Measurements from ENCODE around the gene NOS2. TPM values are rescaled to one million over a fixed set of nuclear protein-coding genes. Genes with fewer than 3 reads are reported as not detected.

The NOS2 gene
- polyA plus RNA-seq, 1 donor from 2014 or later = 0.53 TPM

GRCh38 chr17:27768858-27769410 is 31.4 kb downstream of the NOS2 start:
- H3K27me3 ChIP-seq (ENCODE audit: insufficient read depth, low read depth, low read length) = no peaks in the 10 kb centered on the region
- no peak overlapping the region for H3K27ac ChIP-seq (ENCODE audit: low read length)
- no peak for TF ChIP-seq POLR2AphosphoS5 (IDR thresholded peaks at IDR 0.05)
- no peak for TF ChIP-seq EP300 (conservative IDR thresholded peaks at IDR 0.05; ENCODE audit: poor library complexity, severe bottlenecking)
- TF ChIP-seq MXI1 (conservative IDR thresholded peaks at IDR 0.05; ENCODE audit: poor library complexity, severe bottlenecking) = no peak
- TF ChIP-seq, protein P1, sequence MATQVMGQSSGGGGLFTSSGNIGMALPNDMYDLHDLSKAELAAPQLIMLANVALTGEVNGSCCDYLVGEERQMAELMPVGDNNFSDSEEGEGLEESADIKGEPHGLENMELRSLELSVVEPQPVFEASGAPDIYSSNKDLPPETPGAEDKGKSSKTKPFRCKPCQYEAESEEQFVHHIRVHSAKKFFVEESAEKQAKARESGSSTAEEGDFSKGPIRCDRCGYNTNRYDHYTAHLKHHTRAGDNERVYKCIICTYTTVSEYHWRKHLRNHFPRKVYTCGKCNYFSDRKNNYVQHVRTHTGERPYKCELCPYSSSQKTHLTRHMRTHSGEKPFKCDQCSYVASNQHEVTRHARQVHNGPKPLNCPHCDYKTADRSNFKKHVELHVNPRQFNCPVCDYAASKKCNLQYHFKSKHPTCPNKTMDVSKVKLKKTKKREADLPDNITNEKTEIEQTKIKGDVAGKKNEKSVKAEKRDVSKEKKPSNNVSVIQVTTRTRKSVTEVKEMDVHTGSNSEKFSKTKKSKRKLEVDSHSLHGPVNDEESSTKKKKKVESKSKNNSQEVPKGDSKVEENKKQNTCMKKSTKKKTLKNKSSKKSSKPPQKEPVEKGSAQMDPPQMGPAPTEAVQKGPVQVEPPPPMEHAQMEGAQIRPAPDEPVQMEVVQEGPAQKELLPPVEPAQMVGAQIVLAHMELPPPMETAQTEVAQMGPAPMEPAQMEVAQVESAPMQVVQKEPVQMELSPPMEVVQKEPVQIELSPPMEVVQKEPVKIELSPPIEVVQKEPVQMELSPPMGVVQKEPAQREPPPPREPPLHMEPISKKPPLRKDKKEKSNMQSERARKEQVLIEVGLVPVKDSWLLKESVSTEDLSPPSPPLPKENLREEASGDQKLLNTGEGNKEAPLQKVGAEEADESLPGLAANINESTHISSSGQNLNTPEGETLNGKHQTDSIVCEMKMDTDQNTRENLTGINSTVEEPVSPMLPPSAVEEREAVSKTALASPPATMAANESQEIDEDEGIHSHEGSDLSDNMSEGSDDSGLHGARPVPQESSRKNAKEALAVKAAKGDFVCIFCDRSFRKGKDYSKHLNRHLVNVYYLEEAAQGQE (IDR thresholded peaks at IDR 0.05; ENCODE audit: borderline replicate concordance) = no peak
- TF ChIP-seq EZH2 (IDR thresholded peaks at IDR 0.05; ENCODE audit: borderline replicate concordance, insufficient read depth, low read length, poor library complexity, severe bottlenecking) = no peak
- TF ChIP-seq RAD21 (conservative IDR thresholded peaks at IDR 0.05) = no peak
- TF ChIP-seq TAF1 (IDR thresholded peaks at IDR 0.05; ENCODE audit: low read depth) = no peak
- no peak for TF ChIP-seq CTCF (IDR thresholded peaks at IDR 0.05; ENCODE audit: poor library complexity, severe bottlenecking)
- TF ChIP-seq SMC3 (conservative IDR thresholded peaks at IDR 0.05; ENCODE audit: poor library complexity) = no peak
- no peaks in the 10 kb centered on the region for H4K20me1 ChIP-seq (ENCODE audit: insufficient read depth)
- no peak overlapping the region for H3K4me2 ChIP-seq (ENCODE audit: low read length)
- no peaks in the 10 kb centered on the region for H3F3A ChIP-seq (ENCODE audit: insufficient read depth, low read length, poor library complexity, severe bottlenecking)
- no peak overlapping the region for H2AFZ ChIP-seq (ENCODE audit: low read depth, low read length)
- no peaks in the 10 kb centered on the region for H3K9me2 ChIP-seq (ENCODE audit: insufficient read depth, low read length)
- no peaks in the 10 kb centered on the region for H3K36me3 ChIP-seq (ENCODE audit: insufficient read depth, low read length)
- no peaks in the 10 kb centered on the region for H3K79me2 ChIP-seq (replicated peaks; ENCODE audit: insufficient read depth, low read length)
- H3K9me3 ChIP-seq (ENCODE audit: low read length) = no peaks in the 10 kb centered on the region
- no peak overlapping the region for H3K4me3 ChIP-seq (ENCODE audit: low read length)
- no peak overlapping the region for H3K9ac ChIP-seq (ENCODE audit: low read length)

DNA sequence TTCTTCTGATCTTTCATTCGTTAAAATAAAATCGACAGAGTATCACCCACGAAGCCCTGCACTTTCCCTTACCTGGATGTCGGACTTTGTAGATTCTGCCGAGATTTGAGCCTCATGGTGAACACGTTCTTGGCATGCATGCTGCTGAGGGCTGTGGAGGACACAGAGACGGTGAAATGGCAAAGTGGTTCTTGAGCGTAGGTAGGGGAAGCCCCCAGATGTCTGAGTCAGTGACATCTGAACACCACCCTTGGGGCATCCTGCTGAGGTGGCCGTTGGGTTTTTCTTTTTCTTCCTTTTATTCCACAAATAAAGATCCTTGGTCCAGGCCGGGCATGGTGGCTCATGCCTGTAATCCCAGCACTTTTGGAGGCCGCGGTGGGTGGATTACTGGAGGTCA is 33.9 kb downstream of the NOS2 start:
- H3K4me3 ChIP-seq (ENCODE audit: low read length) = no peak overlapping the region
- no peaks in the 10 kb centered on the region for H3K9me2 ChIP-seq (ENCODE audit: insufficient read depth, low read length)
- H3K79me2 ChIP-seq (replicated peaks; ENCODE audit: insufficient read depth, low read length) = no peaks in the 10 kb centered on the region
- no peak overlapping the region for H3K9ac ChIP-seq (ENCODE audit: low read length)
- no peaks in the 10 kb centered on the region for H3F3A ChIP-seq (ENCODE audit: insufficient read depth, low read length, poor library complexity, severe bottlenecking)
- H3K4me2 ChIP-seq (ENCODE audit: low read length) = no peak overlapping the region
- H4K20me1 ChIP-seq (ENCODE audit: insufficient read depth) = no peaks in the 10 kb centered on the region
- TF ChIP-seq EP300 (conservative IDR thresholded peaks at IDR 0.05; ENCODE audit: poor library complexity, severe bottlenecking) (no peak), MXI1 (conservative IDR thresholded peaks at IDR 0.05; ENCODE audit: poor library complexity, severe bottlenecking) (no peak), CTCF (IDR thresholded peaks at IDR 0.05; ENCODE audit: poor library complexity, severe bottlenecking) (no peak), EZH2 (IDR thresholded peaks at IDR 0.05; ENCODE audit: borderline replicate concordance, insufficient read depth, low read length, poor library complexity, severe bottlenecking) (no peak), TAF1 (IDR thresholded peaks at IDR 0.05; ENCODE audit: low read depth) (no peak), RAD21 (conservative IDR thresholded peaks at IDR 0.05) (no peak)
- TF ChIP-seq, protein P1 (IDR thresholded peaks at IDR 0.05; ENCODE audit: borderline replicate concordance) = no peak
- H3K27ac ChIP-seq (ENCODE audit: low read length) = no peak overlapping the region
- no peak overlapping the region for H2AFZ ChIP-seq (ENCODE audit: low read depth, low read length)
- no peaks in the 10 kb centered on the region for H3K36me3 ChIP-seq (ENCODE audit: insufficient read depth, low read length)
- no peaks in the 10 kb centered on the region for H3K9me3 ChIP-seq (ENCODE audit: low read length)
- no peaks in the 10 kb centered on the region for H3K27me3 ChIP-seq (ENCODE audit: insufficient read depth, low read depth, low read length)

Data from neural cell (in vitro differentiated cells).